Gastrocnemius medialis (tissue), 4 donors: Measurements from ENCODE around the gene DTD2.

ENCODE experiments used
- POLR2A ChIP-seq, 2 donors: fragments of 450-650 bp; IDR thresholded peaks; one replicate each; pipeline ENCODE4 v1.6.1; 2017; ENCODE audit warnings: antibody characterized with exemption in 2 of 2, mild to moderate bottlenecking in 2 of 2, moderate library complexity in 2 of 2
- TF ChIP-seq, protein P1 (sequence below), 5 experiments: fragments of 450-650 bp in 3 of 5; fragments of 200-600 bp in 2 of 5; sonication (generic) in 2 of 5; IDR thresholded peaks in 4 of 5; conservative IDR thresholded peaks in 1 of 5; 1 replicate in 4 of 5; 2 replicates in 1 of 5; pipeline ENCODE4 v1.5.1; 2016 to 2019; ENCODE audit warnings: antibody characterized with exemption in 5 of 5, mild to moderate bottlenecking in 3 of 5, moderate library complexity in 3 of 5

DNA sequence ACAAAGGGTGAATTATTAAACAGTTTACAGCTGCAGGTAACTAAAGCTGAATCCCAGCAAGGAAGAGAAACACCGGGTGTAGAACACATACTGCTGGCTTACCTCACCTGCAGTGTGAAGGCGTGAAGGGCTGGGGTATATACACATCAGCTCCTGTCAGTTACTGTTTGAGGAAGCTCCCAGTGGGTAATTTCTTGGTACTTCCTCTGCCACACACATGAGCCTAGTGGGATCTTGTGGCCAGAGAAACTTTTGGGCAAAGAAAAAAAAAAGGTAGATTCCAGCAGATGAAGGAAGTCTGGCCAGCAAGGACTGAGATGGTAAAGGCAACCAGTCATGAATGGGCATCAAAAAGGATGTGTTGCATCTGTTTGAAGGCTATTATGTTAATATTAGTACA is 44.6 kb upstream of the DTD2 start:
- TF ChIP-seq, protein P1, sequence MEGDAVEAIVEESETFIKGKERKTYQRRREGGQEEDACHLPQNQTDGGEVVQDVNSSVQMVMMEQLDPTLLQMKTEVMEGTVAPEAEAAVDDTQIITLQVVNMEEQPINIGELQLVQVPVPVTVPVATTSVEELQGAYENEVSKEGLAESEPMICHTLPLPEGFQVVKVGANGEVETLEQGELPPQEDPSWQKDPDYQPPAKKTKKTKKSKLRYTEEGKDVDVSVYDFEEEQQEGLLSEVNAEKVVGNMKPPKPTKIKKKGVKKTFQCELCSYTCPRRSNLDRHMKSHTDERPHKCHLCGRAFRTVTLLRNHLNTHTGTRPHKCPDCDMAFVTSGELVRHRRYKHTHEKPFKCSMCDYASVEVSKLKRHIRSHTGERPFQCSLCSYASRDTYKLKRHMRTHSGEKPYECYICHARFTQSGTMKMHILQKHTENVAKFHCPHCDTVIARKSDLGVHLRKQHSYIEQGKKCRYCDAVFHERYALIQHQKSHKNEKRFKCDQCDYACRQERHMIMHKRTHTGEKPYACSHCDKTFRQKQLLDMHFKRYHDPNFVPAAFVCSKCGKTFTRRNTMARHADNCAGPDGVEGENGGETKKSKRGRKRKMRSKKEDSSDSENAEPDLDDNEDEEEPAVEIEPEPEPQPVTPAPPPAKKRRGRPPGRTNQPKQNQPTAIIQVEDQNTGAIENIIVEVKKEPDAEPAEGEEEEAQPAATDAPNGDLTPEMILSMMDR (IDR thresholded peaks at IDR 0.05 in 4 of 5, conservative IDR thresholded peaks at IDR 0.05 in 1 of 5) = no peak
- TF ChIP-seq POLR2A (IDR thresholded peaks at IDR 0.05) = no peak
